Caco-2 (cell line): ENCODE results near the gene GSG1L. TPM values are rescaled to one million over a fixed set of nuclear protein-coding genes. Genes with fewer than 3 reads are reported as not detected.

Source experiments
- BruUV-seq: library from RNA; stranded (reverse); fragments of 400-500 nt; replicated peaks from 2 replicates; lab custom pipeline; 2021; lab: Mats Ljungman, UMichigan
- CTCF ChIA-PET: fragments of 300-600 bp; sonication (Branson Sonifier 250); formaldehyde crosslinking; loops from one replicate; lab custom pipeline; 2022; ENCODE audit warnings: antibody characterized with exemption; lab: Charles Lee
- POLR2A ChIA-PET: fragments of 300-600 bp; sonication (Branson Sonifier 250); formaldehyde crosslinking; loops from one replicate; lab custom pipeline; 2022; ENCODE audit warnings: antibody characterized with exemption; lab: Charles Lee
- DNase-seq, 2 experiments: peaks; one replicate each; pipeline versions ENCODE4 v3.0.0 to v3.0.0-alpha.2; 2020 to 2022
- H3K27me3 ChIP-seq: replicated peaks from 2 replicates; pipeline ENCODE4 v1.6.0; 2011; ENCODE audit warnings: low read length; ENCODE audit not compliant: control insufficient read depth, insufficient read depth
- H3K36me3 ChIP-seq: 2 replicates; pipeline ENCODE4 v1.5.1; 2011; ENCODE audit warnings: low read length; ENCODE audit not compliant: control insufficient read depth, insufficient read depth
- H3K4me1 ChIP-seq: fragments of 250-450 bp; sonication (Bioruptor Pico); 2 replicates; pipeline ENCODE4 v1.5.1; 2020; ENCODE audit warnings: mild to moderate bottlenecking
- H3K4me3 ChIP-seq: 2 replicates; pipeline ENCODE4 v1.5.1; 2011; ENCODE audit warnings: low read depth, mild to moderate bottlenecking, control low read depth, low read length
- H3K9me3 ChIP-seq: fragments of 250-450 bp; sonication (Bioruptor Pico); 2 replicates; pipeline ENCODE4 v1.5.1; 2020; ENCODE audit warnings: mild to moderate bottlenecking, moderate library complexity
- H3K27ac Mint-ChIP-seq: one replicate; pipeline ENCODE4 v1.8.0; 2022; ENCODE audit warnings: mixed read lengths; ENCODE audit not compliant: unreplicated experiment
- H3K27me3 Mint-ChIP-seq: one replicate; pipeline ENCODE4 v1.8.0; 2022; ENCODE audit warnings: mixed read lengths; ENCODE audit not compliant: insufficient read depth, unreplicated experiment
- H3K36me3 Mint-ChIP-seq: one replicate; pipeline ENCODE4 v1.8.0; 2022; ENCODE audit warnings: mild to moderate bottlenecking, mixed read lengths; ENCODE audit not compliant: insufficient read depth, unreplicated experiment
- H3K4me1 Mint-ChIP-seq: one replicate; pipeline ENCODE4 v1.8.0; 2022; ENCODE audit warnings: low read depth, mixed read lengths; ENCODE audit not compliant: unreplicated experiment
- H3K4me3 Mint-ChIP-seq: one replicate; pipeline ENCODE4 v1.8.0; 2022; ENCODE audit warnings: mild to moderate bottlenecking, moderate library complexity, mixed read lengths; ENCODE audit not compliant: unreplicated experiment
- H3K9me3 Mint-ChIP-seq: one replicate; pipeline ENCODE4 v1.8.0; 2022; ENCODE audit warnings: mixed read lengths; ENCODE audit not compliant: unreplicated experiment
- CTCF ChIP-seq, 2 experiments: fragments of 200-600 bp in 1 of 2; IDR thresholded peaks; 1 replicate in 1 of 2; 2 replicates in 1 of 2; pipeline versions ENCODE4 v1.5.1 to v1.8.0; 2011 to 2022; ENCODE audit warnings: antibody characterized with exemption in 1 of 2, control low read depth in 1 of 2, inconsistent platforms in 1 of 2, low read depth in 1 of 2, low read length in 1 of 2, mild to moderate bottlenecking in 1 of 2, moderate library complexity in 1 of 2; ENCODE audit not compliant: insufficient read depth in 1 of 2, severe bottlenecking in 1 of 2, unreplicated experiment in 1 of 2
- intact Hi-C: fragments of 100-400 bp; cut with micrococcal nuclease; formaldehyde crosslinking; loops from one replicate; pipeline ENCODE4 v1.10.0; 2022; ENCODE audit not compliant: unreplicated experiment
- total RNA-seq: library from RNA; stranded (reverse); gene quantifications from 2 replicates; pipeline ENCODE4 v1.2.3, GENCODE V29; 2022

GSG1L gene
- total RNA-seq, 1 experiment from 2014 or later, result not detected

GRCh38 chr16:27764427-27764826, 299.1 kb downstream of the GSG1L start:
- H3K4me1 ChIP-seq, result no peaks in the 10 kb centered on the region
- H3K9me3 ChIP-seq, result no peaks in the 10 kb centered on the region
- Mint-ChIP-seq H3K9me3 (no peaks in the 10 kb centered on the region), H3K27ac (no peak overlapping the region), H3K27me3 (no peaks in the 10 kb centered on the region), H3K4me1 (no peaks in the 10 kb centered on the region), H3K4me3 (no peak overlapping the region), H3K36me3 (peaks cover 5% of the 10 kb centered on the region)
- no peaks in the 10 kb centered on the region; the same call in none of the 2 replicates for H3K36me3 ChIP-seq
- DNase-seq, result no peak
- TF ChIP-seq CTCF (IDR thresholded peaks at IDR 0.05; ENCODE audit: insufficient read depth in 1 of 2, low read depth in 1 of 2, low read length in 1 of 2, severe bottlenecking in 1 of 2, unreplicated experiment in 1 of 2), result no peak
- ChIA-PET CTCF (no interaction called here), POLR2A (no interaction called here)
- BruUV-seq, result no TSS peak
- no peak overlapping the region for H3K4me3 ChIP-seq
- H3K27me3 ChIP-seq, result no peaks in the 10 kb centered on the region
- intact Hi-C loops, result no loop called here

- POLR2A ChIA-PET, result no interaction called here
- no peak overlapping the region for H3K4me3 ChIP-seq
Observed at GRCh38 chr16:27762441-27762840, 301.1 kb downstream of the GSG1L start.

GRCh38 chr16:27761816-27762215, 301.7 kb downstream of the GSG1L start:
- Histone ChIP-seq H3K27me3 (no peaks in the 10 kb centered on the region), H3K36me3 (no peaks in the 10 kb centered on the region; the same call in none of the 2 replicates), H3K9me3 (no peaks in the 10 kb centered on the region), H3K4me1 (no peaks in the 10 kb centered on the region), H3K4me3 (no peak overlapping the region)
- H3K27ac Mint-ChIP-seq, result no peak overlapping the region
- POLR2A ChIA-PET, result no interaction called here
- CTCF ChIA-PET, result no interaction called here
- H3K4me1 Mint-ChIP-seq, result no peaks in the 10 kb centered on the region
- no peak for TF ChIP-seq CTCF (IDR thresholded peaks at IDR 0.05; ENCODE audit: insufficient read depth in 1 of 2, low read depth in 1 of 2, low read length in 1 of 2, severe bottlenecking in 1 of 2, unreplicated experiment in 1 of 2)
- H3K36me3 Mint-ChIP-seq, result peaks cover 5% of the 10 kb centered on the region
- intact Hi-C loops, result no loop called here
- BruUV-seq, result no TSS peak
- H3K9me3 Mint-ChIP-seq, result no peaks in the 10 kb centered on the region
- no peaks in the 10 kb centered on the region for H3K27me3 Mint-ChIP-seq
- no peak for DNase-seq
- H3K4me3 Mint-ChIP-seq, result no peak overlapping the region

More at GRCh38 chr16:27762441-27762840, 301.1 kb downstream of the GSG1L start:
- no peaks in the 10 kb centered on the region for H3K4me1 ChIP-seq
- DNase-seq, result no peak
- no TSS peak for BruUV-seq
- Mint-ChIP-seq H3K27ac (no peak overlapping the region), H3K4me3 (no peak overlapping the region), H3K4me1 (no peaks in the 10 kb centered on the region), H3K9me3 (no peaks in the 10 kb centered on the region), H3K27me3 (no peaks in the 10 kb centered on the region), H3K36me3 (peaks cover 5% of the 10 kb centered on the region)
- intact Hi-C loops, result no loop called here
- CTCF ChIA-PET, result no interaction called here
- TF ChIP-seq CTCF (IDR thresholded peaks at IDR 0.05; ENCODE audit: insufficient read depth in 1 of 2, low read depth in 1 of 2, low read length in 1 of 2, severe bottlenecking in 1 of 2, unreplicated experiment in 1 of 2), result no peak
- H3K36me3 ChIP-seq, result no peaks in the 10 kb centered on the region; the same call in none of the 2 replicates
- no peaks in the 10 kb centered on the region for H3K27me3 ChIP-seq
- H3K9me3 ChIP-seq, result no peaks in the 10 kb centered on the region
